HG02840 (cell line): ENCODE data around the gene CTDSP1.

ENCODE experiments used
- ATAC-seq: cut with Tn5 transposase; IDR thresholded peaks from one replicate; pipeline ENCODE4 v1.9.1; 2021; ENCODE audit warnings: mild to moderate bottlenecking, moderate library complexity, moderate number of reproducible peaks; ENCODE audit not compliant: unreplicated experiment, low FRiP score

The CTDSP1 gene

GRCh38 chr2:218382785-218383184, 16.9 kb upstream of the CTDSP1 start:
- ATAC-seq, result no peak

- ATAC-seq, result no peak
Observed at GRCh38 chr2:218383892-218384519, 15.7 kb upstream of the CTDSP1 start.

GRCh38 chr2:218384975-218385374, 14.7 kb upstream of the CTDSP1 start:
- ATAC-seq, result no peak

GRCh38 chr2:218386505-218387368, 12.9 kb upstream of the CTDSP1 start:
- no peak for ATAC-seq

GRCh38 chr2:218387369-218388194, 12.1 kb upstream of the CTDSP1 start:
- ATAC-seq, result no peak

GRCh38 chr2:218389333-218390150, 10.1 kb upstream of the CTDSP1 start:
- ATAC-seq, result no peak

GRCh38 chr2:218391202-218391601, 8.5 kb upstream of the CTDSP1 start:
- no peak for ATAC-seq

- no peak for ATAC-seq
Observed at GRCh38 chr2:218392459-218392858, 7.2 kb upstream of the CTDSP1 start.

GRCh38 chr2:218392891-218393462, 6.7 kb upstream of the CTDSP1 start:
- no peak for ATAC-seq

GRCh38 chr2:218393750-218394290, 5.8 kb upstream of the CTDSP1 start:
- no peak for ATAC-seq

- ATAC-seq, result no peak
Observed at GRCh38 chr2:218394298-218395089, 5.2 kb upstream of the CTDSP1 start.

- ATAC-seq, result no peak
Observed at GRCh38 chr2:218395090-218395444, 4.6 kb upstream of the CTDSP1 start.

GRCh38 chr2:218395456-218395825, 4.2 kb upstream of the CTDSP1 start:
- no peak for ATAC-seq

GRCh38 chr2:218395826-218396687, 3.6 kb upstream of the CTDSP1 start:
- ATAC-seq, result peak; percentile 38

- ATAC-seq, result no peak
Observed at GRCh38 chr2:218396688-218397462, 2.8 kb upstream of the CTDSP1 start.

- no peak for ATAC-seq
Observed at GRCh38 chr2:218397463-218397819, 2.2 kb upstream of the CTDSP1 start.

- ATAC-seq, result no peak
Observed at GRCh38 chr2:218397820-218398436, 1.7 kb upstream of the CTDSP1 start.
